Inflammatory macrophage treated with lipopolysaccharide for 4 hours (primary cell): ENCODE results near the gene EGR2.
"Not testable (repeated sequence)": the region's sequence is repeated elsewhere in the genome, so short reads cannot be mapped to it uniquely, and the experiment has no call there.

Experiments used
- DNase-seq: peaks from one replicate; pipeline ENCODE4 v3.0.0-alpha.2; 2020

EGR2 gene

GRCh38 chr10:62792261-62792660 lies 23.9 kb downstream of the EGR2 start:
- DNase-seq: no peak

- no peak for DNase-seq
These were observed 25.6 kb downstream of the EGR2 start for GRCh38 chr10:62790571-62790970.

DNA sequence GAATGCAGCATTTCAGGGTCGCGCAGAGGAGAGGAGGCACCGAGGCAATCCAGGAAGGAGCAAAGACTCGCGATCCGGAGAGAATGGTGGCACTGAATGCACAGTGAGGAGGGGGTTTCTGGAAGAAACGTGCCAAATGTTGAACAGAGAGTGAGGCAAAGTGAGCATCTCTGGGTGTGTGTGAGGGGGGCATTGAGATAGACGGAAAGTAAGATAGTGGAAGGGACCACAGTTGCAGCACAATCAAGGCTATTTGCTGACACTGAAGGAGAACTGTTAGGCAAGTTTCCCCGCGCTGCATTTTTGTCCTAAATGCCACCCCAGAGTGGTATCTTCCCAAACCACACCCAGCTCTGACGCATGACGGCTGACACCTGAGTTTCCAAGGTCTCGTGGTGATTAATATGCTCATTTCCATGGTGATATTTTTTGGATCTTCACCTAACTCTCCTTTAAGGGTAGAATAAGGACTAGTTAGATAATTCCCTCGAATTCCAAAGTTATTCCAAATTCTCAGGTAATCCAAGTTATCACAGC lies 26.1 kb downstream of the EGR2 start:
- DNase-seq: no peak

DNA sequence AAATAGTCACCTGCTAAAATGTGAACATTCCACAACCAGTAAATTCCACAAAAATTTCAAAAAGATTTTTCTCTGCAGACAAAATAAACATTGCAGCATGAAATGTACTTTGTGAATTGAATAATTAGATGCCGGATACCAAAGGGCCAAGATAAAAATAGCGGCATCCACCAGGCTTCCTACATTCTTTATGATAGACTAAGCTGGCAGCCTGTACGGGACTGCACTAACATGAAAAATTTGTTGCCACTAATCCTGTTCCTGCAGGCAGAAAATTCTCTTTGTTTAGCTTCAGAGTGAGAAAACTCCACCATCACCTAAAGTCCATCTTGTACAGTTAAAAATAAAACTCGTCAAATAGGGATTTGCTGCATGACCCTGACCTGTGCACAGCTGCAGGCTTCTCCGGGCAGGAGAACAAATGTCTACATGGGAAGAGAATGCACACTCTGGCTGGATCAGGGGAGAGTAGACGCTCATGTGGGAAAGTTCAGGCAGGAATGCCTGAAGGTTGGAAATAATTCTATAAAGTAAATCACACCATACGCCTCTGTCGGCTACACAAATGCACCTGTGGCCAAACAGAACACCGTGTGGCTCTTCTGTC lies 27.2 kb downstream of the EGR2 start:
- no peak for DNase-seq

GRCh38 chr10:62788285-62788684 lies 27.9 kb downstream of the EGR2 start:
- DNase-seq: not testable (repeated sequence)

GRCh38 chr10:62784537-62784936 lies 31.6 kb downstream of the EGR2 start:
- DNase-seq: not testable (repeated sequence)

GRCh38 chr10:62779487-62780248 lies 36.5 kb downstream of the EGR2 start:
- DNase-seq: peak; percentile 91

- no peak for DNase-seq
These were observed 38.0 kb downstream of the EGR2 start for GRCh38 chr10:62778125-62778524.

DNA sequence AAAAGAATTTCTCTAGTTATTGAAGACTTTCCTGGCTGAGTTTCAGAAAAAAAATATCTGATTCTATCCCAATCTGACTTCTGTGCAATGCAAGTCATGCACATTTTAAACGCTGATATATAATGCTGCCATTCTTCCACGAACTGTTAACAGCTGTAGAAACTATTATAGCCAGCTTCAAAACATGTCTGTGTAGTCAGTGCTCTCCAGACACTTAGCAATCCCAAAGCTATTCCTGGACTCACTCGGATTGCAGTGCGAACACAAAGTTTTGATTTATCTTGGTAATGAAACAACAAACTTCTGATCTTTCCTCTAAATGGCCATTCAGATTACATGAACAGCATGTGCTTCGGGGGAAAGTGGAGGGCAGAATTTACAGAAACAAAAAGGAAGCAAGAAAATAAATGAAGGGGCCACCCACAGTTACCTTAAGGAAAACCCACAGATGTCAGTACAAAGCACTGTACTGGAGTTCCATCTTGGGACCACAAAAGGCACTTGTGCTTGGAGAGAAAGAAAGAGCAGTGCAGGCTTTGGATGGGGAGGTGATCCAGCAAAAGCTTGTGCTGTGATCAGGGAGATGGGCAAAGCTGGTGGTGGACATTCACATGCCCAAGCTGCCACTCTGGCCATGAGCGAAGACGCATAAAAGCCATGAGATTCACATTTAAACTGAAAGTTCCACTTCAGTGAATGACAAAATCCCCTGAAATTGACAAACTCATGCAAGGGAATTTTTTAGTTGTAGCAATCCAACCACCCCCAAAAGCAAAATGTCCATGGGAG lies 43.8 kb downstream of the EGR2 start:
- DNase-seq: peak; percentile 87

- DNase-seq: no peak
These were observed 46.5 kb downstream of the EGR2 start for GRCh38 chr10:62769574-62770242.

DNA sequence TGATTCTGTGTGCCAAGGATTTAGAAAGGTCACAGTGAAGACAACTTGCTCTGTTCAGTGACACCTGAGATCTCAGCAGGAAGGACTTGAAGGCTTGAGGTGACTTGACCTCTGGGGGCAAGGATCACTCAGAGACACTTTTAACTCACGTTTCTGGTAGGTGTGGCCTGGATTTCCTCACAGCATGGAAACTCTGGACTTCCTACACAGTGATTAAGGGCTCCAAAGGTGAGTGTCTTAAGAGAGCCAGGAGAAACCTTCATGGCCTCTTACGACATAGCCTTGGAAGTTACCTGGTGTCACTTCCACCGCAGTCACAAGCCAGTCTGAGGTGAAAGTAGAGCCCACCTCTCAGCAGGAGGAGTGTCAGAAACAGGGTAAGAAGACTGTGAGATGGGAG lies 49.8 kb downstream of the EGR2 start:
- no peak for DNase-seq

DNA sequence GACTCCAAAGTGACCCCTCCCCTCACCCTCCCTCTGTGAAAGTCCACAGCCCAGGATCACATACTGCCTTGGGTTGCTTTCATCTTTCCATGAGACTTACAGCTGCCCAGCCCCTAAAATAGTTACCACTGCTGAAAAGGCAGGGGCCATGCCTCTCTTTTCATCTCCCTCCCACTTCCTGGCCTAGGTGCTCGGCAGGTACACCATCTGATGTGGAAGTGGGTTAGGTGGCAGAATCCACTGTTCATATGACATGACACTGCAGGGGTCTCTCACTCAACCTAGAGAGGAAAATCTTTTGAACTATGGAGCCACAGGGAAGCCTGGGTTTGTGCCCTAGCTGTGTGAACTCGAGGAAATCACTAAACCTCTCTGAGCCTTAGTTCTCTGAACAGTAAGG lies 50.4 kb downstream of the EGR2 start:
- no peak for DNase-seq

- no peak for DNase-seq
These were observed 52.2 kb downstream of the EGR2 start for GRCh38 chr10:62764011-62764410.

DNA sequence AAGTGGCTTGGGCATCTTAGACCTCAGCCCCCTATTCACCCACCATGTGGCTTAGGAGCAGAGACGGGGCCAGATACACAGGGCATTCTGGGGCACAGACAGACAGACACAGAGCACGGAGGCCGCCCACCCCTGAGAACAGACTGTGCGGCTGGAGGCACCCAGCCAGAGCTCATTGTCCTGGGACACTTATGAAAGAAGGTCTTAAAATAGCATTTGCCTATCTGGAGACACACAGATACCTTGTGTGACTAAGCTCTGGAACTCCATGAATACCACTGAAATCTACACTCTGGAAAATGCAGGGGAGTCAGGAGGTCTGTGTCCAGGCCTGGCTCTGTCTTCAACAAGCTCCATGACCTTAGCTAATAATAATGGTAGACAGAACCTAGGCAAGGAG lies 53.0 kb downstream of the EGR2 start:
- no peak for DNase-seq
